ENCODE data around the gene KCNG2.
A peak's percentile ranks its signal among the peaks of the same experiment; 100 is the strongest.

Gene KCNG2

DNA sequence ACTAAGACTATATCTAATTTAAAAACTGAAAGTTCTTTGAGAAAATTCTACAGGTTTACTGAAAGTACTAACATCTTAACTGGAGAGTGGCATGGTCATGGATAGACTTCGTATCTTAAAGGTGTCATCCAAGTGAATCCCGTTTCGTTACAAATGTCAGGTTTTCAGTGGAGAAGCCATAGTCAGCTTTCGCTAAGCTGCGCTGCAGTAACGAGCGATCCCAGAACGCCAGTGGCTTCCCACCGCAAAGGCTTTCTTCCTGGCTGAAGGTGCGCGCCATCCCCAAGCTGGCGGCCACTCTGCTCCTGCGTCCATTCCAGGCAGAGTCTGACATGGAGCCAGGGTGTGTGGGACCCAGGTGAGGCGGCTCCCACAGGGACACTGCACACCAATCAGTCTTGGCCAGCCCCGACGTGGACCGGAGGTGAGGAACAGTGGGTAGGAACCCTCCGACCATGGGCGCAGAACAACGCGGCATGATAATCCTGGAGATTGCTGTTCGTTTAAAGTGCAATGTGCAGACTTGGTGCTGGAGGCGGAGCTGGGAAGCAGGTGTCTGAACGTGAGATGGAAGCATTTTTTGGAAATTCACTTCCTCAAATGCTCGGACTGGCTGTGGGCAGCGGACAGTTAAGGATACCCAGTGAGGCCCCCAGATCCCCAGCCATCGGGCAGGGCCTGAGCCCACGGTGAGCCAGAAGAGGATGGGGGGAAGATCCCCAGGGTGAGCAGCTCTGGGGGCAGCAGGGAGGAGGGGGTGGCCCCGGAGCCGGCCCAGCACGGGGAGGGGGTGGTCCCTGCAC, 27.8 kb upstream of the KCNG2 start:
- no peak for DNase-seq

DNA sequence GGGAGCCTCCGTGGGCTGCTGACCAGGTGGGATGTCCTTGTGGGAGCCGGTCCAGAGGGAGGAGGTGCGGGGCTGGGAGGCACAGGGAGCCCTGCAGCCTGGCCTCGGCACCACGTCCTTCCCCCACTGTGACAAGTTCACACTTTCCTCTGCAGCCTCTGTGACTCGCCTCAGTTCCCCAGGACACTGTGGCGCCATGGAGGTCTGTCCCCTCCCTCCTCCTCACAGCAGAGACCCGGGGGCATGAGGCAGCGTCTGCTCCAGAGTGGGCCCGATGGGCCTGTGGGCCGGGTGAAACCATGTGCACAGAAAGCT, 27.3 kb upstream of the KCNG2 start:
- DNase-seq, result no peak

DNA sequence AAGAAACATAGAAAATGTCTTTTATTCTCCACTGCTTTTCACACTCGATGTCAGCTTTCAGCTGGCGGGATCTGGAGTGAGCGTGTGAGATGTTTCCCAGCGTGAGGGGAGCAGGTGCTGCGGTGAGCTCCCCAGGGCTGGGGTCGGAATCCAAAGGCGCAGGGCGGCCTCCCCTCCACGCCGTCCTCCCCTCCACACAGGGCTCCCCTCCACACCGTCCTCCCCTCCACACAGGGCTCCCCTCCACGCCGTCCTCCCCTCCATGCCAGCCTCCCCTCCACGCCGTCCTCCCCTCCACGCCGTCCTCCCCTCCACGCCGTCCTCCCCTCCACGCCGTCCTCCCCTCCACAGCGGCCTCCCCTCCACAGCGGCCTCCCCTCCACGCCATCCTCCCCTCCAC, 26.9 kb upstream of the KCNG2 start:
- DNase-seq, result no peak

DNA sequence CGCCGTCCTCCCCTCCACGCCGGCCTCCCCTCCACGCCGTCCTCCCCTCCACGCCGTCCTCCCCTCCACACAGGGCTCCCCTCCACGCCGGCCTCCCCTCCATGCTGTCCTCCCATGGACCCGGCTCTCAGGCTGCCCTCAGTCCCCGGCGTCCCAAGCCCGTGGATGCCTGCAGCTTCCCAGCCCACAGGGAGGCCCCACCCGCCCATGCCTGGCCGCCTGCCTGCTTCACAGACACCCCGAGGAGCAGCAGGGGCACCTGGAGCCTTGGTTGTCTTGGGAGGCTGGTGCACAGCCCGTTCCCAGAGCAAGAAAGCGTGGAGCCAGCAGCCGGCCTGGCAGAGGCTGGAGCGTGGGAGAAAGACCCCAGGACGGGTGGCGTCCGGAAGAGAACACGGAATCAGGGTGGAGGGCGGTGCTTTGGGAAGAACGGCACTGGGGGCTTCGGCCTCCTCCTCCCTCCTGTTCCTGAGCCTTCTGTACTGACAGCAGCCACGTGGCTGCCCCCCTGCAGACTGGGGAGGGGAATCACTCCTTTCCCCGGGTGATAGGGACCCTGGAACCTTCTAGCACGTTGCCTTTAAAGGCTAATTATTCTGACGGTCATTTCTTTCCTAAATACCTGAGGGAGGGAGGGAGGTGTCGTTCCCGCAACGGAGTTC, 26.2 kb upstream of the KCNG2 start:
- no peak for DNase-seq

DNA sequence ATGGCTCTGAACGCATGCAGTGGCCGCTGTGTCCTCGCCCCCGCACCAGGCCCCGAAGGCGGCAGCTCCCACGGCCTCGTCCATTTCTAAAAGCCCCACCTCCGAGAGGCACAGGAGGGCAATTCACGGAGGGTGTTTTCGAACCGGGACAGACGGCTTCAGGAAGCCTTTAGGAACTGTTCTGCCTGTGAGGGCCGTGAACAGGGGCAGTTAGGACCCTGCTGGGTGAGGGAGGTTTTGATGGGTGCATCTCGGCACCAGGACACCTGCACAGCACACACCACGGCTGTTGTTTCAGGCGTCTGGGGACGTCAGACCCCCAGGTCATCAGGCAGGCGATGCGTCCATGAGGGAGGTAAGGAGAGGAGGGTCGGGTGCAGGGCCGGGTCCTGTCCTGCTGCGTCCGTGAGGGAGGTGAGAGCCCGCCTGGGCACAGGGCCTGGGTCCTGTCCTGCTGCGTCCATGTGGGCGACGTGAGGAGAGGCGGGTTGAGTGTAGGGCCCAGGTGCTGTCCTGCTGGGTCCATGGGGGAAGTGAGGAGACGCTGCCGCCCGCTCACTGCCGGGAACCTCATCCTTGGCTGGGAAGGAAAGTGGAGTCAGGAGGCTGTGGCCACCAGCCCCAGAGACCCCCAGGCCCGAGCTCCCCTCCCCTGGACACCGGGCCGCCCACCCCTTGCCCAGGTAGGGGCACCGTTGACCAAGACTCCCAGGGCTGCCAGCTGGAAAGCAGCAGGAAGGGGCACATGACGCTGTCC, 25.5 kb upstream of the KCNG2 start:
- DNase-seq, result no peak

DNA sequence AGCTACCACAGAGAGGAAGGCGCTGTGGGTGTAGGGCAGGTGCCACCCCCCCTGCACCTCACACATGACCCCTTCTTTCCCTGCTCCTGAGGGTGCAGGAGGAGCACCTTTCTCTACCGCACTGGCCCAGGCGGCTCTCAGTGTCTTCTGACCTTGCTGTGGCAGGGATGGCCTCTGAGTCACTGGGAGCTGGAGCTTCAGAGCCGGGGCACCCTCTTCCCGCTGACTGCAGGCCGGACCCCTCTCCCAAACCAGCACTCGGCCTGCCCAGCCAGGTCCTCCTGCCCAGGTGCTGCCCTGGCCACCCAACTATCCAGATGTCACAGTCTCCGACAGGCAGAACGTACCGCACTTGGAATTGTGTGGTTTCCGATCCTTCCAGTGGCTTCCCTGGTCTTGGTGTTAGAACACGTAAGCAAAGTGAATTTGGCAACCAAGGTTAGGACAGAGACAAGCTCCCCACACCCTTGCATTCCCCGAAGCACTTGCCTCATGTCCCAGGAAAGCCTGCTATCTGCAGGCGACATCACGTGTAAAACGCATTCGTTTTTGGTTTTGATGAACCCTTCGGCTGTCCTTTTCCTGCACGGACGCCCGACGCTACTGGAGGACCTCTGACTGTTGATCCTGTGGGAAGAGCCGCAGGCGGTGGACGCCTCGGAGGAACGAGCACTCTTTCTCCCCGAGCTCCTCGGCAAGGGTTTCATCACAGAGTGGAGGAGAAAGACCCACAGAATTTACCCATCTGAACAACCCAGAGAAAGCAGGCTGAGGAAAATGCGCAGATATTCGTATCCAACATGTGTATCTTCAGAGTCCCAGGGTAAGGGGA, 24.7 kb upstream of the KCNG2 start:
- DNase-seq, result no peak

DNA sequence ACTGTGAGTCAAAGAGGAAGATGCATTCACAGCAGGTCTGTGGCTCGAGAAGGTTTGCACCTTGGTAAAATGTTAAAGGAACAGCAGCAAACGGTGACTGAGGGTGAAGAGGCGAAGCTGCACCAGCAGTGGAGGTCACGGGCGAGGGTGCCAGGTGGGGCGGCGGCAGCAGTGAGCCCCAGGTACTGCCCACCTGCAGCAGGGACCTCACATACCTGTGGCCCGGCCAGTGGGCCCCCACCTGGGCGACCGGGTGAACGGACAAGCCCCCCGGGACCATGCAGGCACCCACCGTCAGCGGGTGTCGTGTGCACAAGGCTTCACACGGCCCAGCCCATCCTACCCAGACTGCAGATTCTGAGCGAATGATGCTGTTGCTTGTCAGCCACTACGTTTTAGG, 23.6 kb upstream of the KCNG2 start:
- DNase-seq, result no peak

DNA sequence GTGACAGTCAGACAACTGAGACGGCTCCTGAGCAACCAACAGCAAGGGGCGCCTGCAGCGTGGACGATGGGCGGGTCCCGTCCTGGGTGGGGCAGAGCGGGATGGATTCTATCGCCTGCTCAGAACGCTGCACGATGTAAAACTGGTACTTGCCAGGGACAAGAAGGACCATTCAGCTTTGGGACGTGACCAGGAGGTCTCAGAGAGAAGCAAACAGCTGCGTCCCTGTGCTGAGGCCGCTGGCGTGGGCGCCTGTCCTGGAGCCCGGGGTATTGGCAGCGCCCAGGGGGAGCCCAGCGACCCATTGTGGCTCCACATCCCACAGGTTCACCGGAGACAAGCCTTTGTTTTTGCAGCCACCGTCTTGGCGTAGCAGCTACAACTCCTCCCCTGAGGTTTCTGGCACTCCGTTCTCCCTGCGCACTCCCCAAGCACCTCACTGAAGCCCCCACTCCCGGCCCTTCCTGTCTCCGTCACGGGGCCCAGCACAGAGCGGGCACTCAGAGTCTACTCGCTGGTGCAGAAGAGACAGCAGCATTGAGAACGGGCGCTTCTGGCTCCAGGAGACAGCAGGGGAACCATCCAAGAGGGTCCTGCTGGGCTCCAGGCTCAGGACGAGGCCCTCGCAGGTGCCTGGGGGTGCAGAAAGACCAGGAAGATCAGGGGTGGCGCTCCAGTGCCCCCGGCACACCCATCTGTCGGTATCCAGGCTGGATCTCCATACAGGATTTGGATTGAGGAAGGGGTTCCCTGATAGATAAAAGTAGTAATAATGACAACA, 22.1 kb upstream of the KCNG2 start:
- DNase-seq, result no peak

DNA sequence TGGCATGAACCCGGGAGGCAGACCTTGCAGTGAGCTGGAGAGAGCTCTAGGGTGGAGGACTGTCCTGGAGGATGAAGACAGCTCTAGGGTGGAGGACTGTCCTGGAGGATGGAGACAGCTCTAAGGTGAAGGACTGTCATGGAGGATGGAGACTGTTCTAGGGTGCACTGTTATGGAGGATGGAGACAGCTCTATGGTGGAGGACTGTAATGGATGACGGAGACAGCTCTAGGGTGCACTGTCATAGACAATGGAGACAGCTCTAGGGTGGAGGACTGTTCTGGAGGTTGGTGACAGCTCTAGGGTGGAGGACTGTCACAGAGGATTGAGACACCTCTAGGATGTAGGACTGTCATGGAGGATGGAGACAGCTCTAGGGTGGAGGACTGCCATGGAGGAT, 21.1 kb upstream of the KCNG2 start:
- DNase-seq, result no peak

DNA sequence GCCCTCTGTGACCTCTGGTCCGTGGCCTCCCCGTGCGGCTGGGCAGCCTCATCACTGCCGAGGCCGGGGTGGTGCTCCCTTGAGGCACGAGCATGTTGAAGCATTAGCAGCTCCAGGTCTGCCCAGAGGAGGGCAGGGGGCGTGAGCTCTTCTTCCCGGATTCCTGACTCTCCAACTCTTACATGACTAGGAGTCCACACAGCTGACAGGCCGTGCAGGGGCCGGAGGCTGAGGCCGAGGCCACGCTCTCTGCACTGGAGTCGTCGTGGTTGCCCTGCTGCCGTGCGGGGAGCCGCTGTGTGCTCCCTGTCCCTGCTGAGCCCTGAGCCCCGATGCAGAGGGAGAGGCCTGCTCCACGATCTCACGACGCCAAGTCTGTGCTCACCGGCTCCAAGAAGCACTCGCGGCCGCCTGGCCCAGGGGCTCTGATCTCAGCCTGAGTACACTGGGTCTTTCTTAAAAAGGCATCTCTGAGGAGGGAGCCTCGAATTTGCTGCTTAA, 19.4 kb upstream of the KCNG2 start:
- DNase-seq, result no peak

DNA sequence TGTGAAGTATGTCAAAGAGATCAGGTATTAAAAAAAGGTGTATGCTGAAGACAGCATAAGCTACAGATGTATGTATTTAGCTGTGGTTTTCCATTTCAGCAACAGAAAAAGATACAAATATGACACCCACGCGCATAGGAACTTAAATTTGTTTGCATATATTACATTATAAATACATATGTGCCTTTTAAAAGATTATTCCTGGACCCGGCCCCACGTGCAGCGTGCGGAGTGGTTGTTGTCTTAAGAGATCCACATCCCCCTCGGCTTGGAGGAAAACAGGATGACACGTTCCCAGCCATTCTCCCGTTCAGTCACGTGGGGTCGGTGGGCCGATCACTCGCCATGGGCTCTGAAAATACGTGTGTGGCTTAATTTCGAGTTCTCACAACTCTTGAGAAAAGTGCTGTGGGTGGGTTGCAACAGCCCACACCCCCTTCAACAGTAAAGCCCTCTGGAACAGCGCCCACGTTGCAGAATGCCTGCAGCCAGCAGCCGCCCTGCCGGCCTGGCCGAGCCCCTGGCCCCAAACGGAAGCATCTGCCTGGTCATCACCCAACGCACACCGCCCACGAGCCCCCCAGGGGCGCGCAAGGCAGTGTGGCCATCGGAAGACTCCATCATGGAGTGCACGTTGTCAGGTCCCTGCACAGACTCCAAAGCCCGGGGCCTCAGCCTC, 18.6 kb upstream of the KCNG2 start:
- DNase-seq, result no peak

DNA sequence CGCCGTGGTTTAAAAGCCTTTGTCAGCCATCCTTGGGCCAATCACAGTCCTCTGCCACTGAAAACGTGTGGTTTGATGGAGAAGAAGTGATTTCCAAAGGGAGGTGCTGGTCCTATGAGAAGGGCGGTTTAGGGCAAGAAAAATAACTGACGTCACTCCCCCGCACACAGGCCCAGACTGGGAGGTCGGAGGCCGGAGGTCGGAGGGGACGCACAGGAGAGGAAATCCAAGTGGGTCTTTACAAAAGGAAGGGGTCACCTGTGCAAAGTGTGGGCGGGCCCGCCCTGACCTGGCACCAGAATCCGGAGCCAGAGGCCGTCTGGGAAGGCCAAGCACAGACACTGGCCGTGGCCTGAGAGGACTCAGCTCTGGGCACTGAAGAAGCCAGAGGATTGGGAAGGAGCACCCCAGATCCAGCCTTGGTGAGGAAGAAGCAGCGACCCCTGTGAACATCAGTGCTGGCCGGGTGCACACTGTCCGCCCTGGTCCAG, 18.0 kb upstream of the KCNG2 start:
- DNase-seq, result no peak

DNA sequence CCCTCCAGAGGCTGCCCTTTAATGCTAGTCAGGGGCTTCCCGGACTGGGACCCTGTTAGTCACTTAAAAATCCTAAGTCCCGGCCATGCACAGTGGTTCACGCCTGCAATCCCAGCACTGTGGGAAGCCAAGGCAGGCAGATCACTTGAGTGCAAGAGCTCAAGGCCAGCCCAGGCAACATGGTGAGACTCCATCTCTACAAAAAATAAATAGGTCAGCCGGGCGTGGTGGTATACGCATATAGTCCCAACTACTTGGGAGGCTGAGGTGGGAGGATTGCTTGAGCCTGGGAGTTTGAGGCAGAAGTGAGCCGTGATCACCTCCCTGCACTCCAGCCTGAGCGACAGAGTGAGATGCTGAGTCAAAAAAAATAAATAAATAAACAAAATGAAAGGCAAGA, 17.2 kb upstream of the KCNG2 start:
- no peak for DNase-seq

DNA sequence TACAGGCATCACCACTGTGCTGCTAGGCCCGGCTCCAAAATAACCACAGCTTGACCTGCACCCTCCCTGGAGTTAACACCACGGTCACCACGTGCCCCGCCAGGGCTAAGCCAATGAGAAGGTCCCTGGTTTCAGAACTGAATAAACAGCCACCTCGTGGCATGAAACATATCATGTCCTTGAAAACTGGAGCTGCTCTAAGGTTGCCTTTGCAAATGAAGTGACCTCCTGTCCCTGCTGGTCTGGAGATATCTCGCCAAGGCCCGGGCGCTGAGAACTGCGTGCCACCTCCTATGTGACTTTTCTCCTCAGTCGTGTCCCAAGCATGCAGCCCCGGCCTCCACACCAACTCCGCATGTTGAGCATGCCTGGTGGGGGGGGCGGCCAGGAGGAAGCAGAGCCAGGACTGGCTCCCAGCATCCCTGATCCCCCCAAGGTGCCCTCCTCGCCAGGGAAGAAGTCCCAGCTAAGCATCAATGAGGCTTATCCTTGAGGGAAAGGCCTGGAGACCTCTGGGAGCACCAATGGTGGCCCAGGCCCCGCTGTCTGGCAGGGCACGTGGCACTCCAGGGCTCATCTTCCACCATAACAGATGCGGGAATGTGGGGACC, 16.3 kb upstream of the KCNG2 start:
- no peak for DNase-seq

DNA sequence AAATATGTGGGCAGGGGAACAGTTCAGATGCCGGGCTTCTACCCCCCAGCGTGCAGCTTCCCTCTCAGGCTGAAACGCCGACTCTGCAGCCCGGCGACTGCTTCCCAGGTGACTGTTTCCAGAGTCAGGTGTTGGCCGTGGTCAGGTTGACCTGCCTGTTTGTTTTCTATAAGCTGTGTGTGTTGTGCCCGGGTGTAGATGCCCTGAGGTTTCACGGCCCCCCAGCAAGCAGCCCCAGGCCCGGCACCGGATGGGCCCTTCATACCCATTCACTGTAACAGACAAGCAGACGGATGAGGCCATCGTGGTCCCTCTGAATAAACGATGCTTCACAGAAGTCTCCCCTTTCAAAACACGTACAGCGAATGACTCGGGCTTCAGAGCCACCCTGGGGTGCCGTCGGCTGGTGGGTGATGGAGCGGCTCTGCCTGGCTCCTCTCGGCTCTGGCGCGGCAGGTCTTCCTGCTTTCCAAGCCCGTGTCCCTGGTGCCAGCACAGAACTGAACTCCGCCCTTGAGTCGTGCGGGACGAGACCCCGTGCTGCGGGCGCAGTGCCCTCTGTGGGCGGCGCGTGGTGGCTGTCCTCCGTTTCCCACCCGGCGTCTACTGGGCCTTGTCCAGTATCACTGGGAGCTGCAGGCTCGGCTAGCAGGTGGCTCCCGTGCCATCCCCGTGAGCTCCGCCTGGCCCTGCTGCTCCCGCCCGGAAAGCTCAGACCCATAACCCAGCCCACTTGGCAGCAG, 15.0 kb upstream of the KCNG2 start:
- no peak for DNase-seq

DNA sequence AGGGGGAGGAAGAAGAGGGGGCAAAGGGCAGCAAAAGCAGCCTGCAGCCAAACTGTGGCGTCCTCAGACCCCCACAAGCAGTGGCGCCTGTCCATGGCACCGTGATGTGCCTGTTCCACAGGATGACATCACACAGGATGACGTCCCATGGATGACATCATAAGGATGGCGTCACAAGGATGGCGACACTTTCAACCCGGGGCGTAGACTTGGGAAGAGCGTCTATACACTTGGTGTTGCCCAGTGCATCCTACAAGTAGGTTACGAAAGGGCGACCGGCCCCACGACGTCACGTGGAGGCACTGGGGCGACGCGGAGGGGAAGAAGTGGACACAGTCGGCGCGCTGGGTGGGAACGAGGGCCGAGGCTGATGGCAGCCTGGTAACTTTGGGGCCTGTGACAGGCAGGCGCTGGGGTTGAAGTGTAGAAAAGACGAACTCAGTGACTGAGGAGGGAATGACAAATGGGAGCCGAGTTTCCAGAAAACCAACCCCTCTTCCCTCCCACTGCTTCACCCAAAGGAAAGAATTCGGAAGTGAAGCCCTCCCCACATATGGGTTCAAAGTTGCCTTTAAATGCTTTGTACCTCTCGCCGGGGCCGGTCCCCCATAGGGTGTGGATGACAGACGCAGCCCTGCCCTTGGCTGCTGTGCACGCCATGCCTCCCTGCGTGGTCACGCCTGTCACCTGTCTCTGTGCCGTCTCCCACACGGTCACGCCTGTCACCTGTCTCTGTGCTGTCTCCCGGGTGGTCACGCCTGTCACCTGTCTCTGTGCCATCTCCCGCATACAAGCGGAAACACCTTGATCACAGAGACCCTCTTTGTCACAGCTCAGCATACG, 13.4 kb upstream of the KCNG2 start:
- no peak for DNase-seq

DNA sequence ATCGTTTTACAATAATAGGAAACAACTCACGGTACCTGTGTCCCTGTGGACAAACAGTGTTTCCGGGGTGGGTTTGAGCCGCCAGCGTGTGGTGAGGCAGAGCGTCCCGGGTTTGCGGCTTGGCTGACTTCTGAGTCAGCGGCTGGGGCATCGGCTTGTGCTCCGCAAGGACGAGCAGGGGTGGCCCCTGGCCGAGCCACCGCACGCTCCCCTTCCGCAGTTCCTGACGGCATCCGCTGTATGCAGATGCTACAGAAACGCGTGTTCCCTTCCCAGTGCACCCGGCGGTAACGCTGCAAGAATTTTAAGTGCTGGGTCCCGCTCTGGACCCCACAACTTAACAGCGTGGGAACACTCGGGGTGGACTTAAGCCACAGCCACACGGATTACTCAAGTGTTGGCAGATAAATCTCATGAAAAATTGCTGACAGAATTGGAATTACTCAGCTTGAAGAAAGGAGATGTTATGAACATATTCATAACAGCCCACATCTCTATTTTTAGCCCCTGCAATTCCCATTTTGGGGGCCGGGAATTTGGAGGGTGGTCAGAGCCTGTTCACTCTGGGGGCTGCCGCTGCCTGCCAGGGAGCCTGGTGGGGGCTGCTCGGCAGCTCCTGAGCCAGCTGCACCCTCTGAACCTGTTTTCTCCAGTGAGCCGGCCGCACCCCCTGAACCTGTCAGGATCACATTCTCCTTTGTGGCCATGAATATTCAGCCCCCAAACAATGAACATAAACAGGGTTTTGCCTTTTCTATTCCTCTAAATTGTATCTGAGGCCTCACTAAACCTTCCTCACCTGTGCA, 12.6 kb upstream of the KCNG2 start:
- DNase-seq, result peak; percentile 45

DNA sequence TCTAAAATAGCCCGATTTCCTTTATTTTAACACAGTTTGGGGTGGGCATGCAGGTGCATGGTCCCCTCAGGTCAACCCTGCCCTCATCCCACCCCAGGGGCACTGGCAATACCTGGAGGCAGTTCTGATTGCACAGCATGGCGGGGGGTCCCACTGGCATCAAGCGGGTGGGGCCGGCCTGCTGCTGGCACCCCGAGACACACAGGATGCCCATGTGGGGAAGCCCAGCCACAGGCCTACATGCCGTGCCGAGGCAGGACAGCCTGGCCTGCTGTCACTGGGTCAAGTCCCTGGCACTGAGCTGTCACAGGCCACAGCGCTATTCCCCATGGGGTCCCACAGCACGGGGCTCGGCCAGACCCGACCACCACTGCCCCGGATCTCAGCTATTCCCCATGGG, 11.9 kb upstream of the KCNG2 start:
- DNase-seq, result no peak

All from RPMI8226 (cell line).